Choroid plexus epithelial cell (primary cell): ENCODE data around the gene TUBG1.

Experiments
- DNase-seq: peaks from one replicate; pipeline ENCODE4 v3.0.0-alpha.2; 2010; ENCODE audit warnings: low read depth
- H3K4me3 ChIP-seq: 2 replicates; pipeline ENCODE4 v1.5.1; 2011; ENCODE audit warnings: low read depth, mild to moderate bottlenecking, control low read depth, low read length, moderate library complexity
- TF ChIP-seq, protein P1 (sequence below): conservative IDR thresholded peaks from 2 replicates; pipeline ENCODE4 v1.5.1; 2011; ENCODE audit warnings: low read depth, mild to moderate bottlenecking, control low read depth, inconsistent platforms, low read length, moderate library complexity

TUBG1 gene

DNA sequence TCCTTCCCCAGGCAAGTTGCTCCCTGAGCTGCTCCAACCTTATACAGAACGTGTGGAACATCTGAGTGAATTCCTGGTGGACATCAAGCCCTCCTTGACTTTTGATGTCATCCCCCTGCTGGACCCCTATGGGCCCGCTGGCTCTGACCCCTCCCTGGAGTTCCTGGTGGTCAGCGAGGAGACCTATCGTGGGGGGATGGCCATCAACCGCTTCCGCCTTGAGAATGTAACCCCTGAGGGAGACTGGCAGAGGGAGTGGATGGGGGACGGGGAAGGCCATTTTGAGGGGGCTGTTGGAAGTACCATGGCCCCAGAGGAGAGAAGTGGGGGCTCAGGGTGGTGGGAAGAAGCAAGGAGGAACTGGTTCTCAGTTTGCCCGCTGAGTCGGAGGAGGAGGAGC, 45.5 kb upstream of the TUBG1 start:
- DNase-seq, result no peak
- TF ChIP-seq, protein P1, sequence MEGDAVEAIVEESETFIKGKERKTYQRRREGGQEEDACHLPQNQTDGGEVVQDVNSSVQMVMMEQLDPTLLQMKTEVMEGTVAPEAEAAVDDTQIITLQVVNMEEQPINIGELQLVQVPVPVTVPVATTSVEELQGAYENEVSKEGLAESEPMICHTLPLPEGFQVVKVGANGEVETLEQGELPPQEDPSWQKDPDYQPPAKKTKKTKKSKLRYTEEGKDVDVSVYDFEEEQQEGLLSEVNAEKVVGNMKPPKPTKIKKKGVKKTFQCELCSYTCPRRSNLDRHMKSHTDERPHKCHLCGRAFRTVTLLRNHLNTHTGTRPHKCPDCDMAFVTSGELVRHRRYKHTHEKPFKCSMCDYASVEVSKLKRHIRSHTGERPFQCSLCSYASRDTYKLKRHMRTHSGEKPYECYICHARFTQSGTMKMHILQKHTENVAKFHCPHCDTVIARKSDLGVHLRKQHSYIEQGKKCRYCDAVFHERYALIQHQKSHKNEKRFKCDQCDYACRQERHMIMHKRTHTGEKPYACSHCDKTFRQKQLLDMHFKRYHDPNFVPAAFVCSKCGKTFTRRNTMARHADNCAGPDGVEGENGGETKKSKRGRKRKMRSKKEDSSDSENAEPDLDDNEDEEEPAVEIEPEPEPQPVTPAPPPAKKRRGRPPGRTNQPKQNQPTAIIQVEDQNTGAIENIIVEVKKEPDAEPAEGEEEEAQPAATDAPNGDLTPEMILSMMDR, result no peak
- no peak overlapping the region for H3K4me3 ChIP-seq

DNA sequence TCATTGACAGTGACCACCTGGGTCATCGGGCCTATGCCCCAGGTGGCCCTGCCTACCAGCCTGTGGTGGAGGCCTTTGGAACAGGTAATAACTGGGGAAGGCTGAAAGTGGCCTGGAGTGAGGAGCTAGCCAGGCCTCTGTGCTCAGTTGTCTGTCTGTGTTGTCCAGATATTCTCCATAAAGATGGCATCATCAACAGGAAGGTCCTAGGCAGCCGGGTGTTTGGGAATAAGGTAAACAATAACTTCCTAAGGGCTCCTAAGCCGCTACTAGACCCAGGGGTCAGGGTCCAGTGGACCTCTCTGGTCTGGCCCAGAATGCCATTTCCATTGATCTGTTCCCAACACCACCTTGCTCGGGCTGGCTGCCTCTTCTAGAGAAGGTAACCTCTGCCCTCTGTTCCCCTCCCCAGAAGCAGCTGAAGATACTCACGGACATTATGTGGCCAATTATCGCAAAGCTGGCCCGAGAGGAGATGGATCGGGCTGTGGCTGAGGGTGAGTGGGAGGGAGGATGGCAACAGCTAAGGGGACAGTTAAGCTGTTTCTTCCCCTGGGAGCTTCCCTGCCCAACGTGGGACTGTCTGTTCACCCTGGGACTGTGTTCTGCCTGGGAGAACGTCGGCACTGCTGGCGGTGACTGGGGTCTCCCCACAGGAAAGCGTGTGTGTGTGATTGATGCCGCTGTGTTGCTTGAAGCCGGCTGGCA, 44.5 kb upstream of the TUBG1 start:
- DNase-seq, result no peak
- H3K4me3 ChIP-seq, result no peak overlapping the region
- TF ChIP-seq, protein P1, result no peak

DNA sequence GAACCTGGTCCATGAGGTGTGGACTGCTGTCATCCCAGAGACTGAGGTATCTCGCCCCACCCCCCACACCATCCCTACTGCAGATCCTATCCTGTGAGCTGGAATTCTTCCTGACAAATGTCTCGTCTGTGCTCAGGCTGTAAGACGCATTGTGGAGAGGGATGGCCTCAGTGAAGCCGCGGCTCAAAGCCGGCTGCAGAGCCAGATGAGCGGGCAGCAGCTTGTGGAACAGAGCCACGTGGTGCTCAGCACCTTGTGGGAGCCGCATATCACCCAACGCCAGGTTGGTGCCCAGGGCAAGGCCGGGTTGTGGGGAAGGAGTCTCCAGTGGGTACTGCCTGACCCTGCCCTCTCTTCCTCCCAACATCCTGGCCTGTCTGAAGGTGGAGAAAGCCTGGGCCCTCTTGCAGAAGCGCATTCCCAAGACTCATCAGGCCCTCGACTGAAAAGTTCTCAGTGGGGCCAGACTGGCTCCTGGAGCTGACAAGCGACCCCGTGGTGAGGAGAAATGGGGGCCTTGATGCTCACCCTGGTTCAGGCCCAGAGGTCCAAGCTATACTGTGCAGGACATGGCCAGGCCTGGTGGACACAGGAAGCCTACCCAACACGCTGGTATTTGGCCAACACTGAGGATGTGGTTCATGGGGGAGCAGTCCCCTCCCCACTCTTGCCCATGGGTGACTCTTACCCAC, 43.8 kb upstream of the TUBG1 start:
- no peak overlapping the region for H3K4me3 ChIP-seq
- no peak for DNase-seq
- TF ChIP-seq, protein P1, result no peak

DNA sequence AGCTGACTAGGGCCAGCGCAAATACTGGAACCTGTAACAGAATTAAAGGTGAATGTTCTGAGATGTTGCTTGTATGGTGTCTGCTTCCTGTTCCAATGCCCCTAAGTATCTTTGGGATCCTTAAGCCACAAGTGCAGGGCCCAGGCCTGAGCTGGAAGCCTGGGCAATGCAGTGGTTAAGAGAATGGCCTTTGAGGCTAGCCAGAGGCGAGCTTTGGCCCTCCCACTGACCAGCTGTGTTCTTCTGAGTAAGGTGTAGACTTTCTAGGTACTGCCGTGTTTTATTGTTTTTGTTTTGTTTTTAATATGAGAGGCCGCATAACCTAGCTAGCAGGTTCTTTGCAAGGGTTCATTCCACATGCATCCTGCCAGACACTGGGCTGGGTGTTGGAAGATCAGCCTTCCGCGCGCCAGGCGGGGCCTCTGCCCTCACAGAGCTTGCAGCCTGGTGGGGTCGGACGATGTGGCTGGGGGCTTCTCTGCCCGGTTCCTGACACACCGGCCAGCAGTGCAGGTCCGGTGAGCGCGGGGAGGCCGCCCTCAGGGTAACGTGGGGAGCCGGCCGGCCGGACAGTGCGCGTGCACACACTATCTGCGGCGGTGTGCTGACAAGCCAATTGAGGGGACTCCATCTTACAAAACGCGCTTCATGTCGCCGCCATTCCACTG, 43.1 kb upstream of the TUBG1 start:
- no peak for DNase-seq
- TF ChIP-seq, protein P1, result no peak
- H3K4me3 ChIP-seq, result peak overlapping the region; percentile 74

DNA sequence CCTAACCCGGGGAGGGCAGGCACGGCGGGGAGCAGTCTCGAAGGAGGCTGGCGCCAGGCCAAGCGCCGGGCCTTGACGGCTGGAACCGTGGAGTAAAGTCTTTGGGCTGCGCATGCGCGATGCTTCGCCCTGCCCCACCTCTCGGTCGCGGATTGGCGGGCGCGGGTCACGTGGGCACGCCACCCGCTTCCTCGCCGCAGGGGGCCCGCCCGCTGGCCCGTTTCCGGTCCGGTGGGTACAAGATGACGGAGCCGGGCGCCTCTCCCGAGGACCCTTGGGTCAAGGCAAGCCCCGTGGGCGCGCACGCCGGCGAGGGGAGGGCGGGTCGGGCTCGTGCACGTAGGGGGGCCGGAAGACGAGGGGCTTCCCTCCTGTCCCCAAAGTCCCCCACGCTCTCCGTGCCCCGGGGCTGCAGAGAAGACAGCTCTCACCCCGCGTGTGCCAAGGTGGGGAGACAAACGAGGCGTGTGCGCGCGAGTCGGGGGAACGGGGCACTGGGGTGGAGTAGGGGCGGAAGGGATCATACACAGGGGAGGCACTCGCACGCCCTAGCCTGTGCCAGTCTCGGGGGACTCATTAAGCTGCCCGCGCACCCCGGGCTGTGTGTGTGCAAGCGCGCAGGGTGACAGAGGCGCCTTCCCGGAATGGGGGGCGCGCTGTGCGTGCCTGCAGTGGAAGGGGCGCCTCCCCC, 42.5 kb upstream of the TUBG1 start, which contains the start of gene MLX:
Gene MLX, plus strand, starts transcription at position 218 of the 691 bp plus-strand sequence. Its CDS starts 25 bp downstream, at position 243.
- DNase-seq, result peak; percentile 92
- peak within 1 kb of the TSS; percentile 74 for H3K4me3 ChIP-seq
- TF ChIP-seq, protein P1, result no peak

DNA sequence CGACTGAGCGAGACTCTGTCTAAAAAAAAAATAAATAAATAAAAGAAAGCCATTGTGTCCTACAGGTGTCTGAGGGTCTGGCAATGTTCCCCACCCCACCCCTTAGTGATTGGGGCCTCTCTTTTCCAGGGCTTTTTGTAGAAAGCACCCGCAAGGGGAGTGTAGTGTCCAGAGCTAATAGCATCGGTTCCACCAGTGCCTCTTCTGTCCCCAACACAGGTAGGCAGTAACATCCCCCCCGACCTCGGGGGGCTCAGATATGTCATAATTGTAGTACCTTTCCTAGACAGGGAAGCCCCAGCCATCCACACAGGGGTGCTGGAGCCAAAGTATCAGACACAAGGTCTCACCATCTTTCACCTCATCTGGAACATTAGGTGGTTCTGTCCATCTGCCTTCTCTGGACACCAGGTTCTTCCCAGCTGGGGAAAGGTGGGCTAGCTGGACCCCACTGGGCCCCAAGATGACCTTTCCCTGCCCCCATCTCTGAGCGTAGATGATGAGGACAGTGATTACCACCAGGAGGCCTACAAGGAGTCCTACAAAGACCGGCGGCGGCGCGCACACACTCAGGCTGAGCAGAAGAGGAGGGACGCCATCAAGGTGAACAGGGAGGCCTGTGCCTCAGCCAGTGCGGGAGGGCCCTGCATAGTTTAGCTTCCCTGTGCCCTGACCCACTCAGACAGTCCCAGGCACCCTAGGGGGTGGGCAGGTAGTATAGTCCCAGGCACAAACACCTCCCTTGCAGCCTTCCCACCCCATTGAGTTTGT, 41.0 kb upstream of the TUBG1 start:
- DNase-seq, result no peak
- H3K4me3 ChIP-seq, result no peak overlapping the region
- TF ChIP-seq, protein P1, result no peak
